NCI-H446 treated with DMSO at 0.1 percent for 48 hours (cell line): ENCODE measurements around the gene PTS.
A peak's percentile ranks its signal among the peaks of the same experiment; 100 is the strongest.

Experiments
- DNase-seq: peaks from one replicate; lab custom pipeline; 2025; lab: John Stamatoyannopoulos, UW

PTS gene

GRCh38 chr11:112265659-112266409 lies 39.6 kb downstream of the PTS start:
- no peak for DNase-seq

- DNase-seq: no peak
Measured at GRCh38 chr11:112266410-112266778, 40.2 kb downstream of the PTS start.

GRCh38 chr11:112267188-112267591 lies 41.0 kb downstream of the PTS start:
- DNase-seq: no peak

- DNase-seq: no peak
Measured at GRCh38 chr11:112268406-112268805, 42.2 kb downstream of the PTS start.

GRCh38 chr11:112269139-112269538 lies 42.9 kb downstream of the PTS start:
- no peak for DNase-seq

GRCh38 chr11:112270551-112271180 lies 44.4 kb downstream of the PTS start:
- DNase-seq: no peak

- DNase-seq: no peak
Measured at GRCh38 chr11:112271242-112271641, 45.0 kb downstream of the PTS start.

GRCh38 chr11:112273066-112273465 lies 46.8 kb downstream of the PTS start:
- no peak for DNase-seq

GRCh38 chr11:112274007-112274783 lies 48.0 kb downstream of the PTS start:
- DNase-seq: no peak

GRCh38 chr11:112277029-112277428 lies 50.8 kb downstream of the PTS start:
- no peak for DNase-seq

GRCh38 chr11:112277941-112278340 lies 51.7 kb downstream of the PTS start:
- DNase-seq: no peak

GRCh38 chr11:112278803-112279202 lies 52.6 kb downstream of the PTS start:
- DNase-seq: no peak

- peak; percentile 24 for DNase-seq
Measured at GRCh38 chr11:112279901-112280267, 53.7 kb downstream of the PTS start.

- peak; percentile 74 for DNase-seq
Measured at GRCh38 chr11:112280268-112281126, 54.3 kb downstream of the PTS start.

GRCh38 chr11:112281726-112282125 lies 55.5 kb downstream of the PTS start:
- DNase-seq: no peak
